Upper lobe of left lung (tissue), 4 donors: ENCODE measurements around the gene DDR2.

Source experiments
- POLR2A ChIP-seq, 4 donors: fragments of 450-650 bp; IDR thresholded peaks; one replicate each; pipeline ENCODE4 v1.5.1; 2016 to 2017; ENCODE audit warnings: antibody characterized with exemption in 4 of 4, mild to moderate bottlenecking in 2 of 4
- TF ChIP-seq, protein P1 (sequence below), 6 experiments: fragments of 450-650 bp in 4 of 6; fragments of 200-600 bp in 2 of 6; sonication (generic) in 2 of 6; IDR thresholded peaks; one replicate each; pipeline ENCODE4 v1.5.1; 2016 to 2019; ENCODE audit warnings: antibody characterized with exemption in 6 of 6

DNA sequence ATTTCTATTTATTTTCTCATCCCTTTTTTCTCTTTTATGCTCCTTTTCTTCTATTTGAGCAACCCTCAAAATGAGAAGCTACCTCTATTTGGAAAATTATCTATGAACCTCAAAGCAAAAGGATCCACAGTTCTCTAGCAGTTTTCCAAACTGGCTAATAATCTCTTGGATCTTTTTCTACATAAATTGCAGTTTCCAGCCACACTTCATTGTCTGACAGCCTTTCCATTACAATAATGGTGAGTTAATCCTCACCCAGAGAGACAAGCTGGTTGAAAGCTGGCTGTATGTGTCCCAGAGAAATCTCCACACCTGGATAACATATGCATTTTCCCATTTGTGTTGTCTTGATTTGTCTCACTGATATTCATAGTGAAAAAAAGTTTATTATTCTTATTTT, 141.7 kb downstream of the DDR2 start:
- TF ChIP-seq, protein P1, sequence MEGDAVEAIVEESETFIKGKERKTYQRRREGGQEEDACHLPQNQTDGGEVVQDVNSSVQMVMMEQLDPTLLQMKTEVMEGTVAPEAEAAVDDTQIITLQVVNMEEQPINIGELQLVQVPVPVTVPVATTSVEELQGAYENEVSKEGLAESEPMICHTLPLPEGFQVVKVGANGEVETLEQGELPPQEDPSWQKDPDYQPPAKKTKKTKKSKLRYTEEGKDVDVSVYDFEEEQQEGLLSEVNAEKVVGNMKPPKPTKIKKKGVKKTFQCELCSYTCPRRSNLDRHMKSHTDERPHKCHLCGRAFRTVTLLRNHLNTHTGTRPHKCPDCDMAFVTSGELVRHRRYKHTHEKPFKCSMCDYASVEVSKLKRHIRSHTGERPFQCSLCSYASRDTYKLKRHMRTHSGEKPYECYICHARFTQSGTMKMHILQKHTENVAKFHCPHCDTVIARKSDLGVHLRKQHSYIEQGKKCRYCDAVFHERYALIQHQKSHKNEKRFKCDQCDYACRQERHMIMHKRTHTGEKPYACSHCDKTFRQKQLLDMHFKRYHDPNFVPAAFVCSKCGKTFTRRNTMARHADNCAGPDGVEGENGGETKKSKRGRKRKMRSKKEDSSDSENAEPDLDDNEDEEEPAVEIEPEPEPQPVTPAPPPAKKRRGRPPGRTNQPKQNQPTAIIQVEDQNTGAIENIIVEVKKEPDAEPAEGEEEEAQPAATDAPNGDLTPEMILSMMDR (IDR thresholded peaks at IDR 0.05), result no peak
- no peak for TF ChIP-seq POLR2A (IDR thresholded peaks at IDR 0.05)
